ENCODE results near the gene AVL9. TPM values are rescaled to one million over a fixed set of nuclear protein-coding genes. Genes with fewer than 3 reads are reported as not detected.

AVL9 gene
- total and polyA plus RNA-seq, 2 experiments from 2014 or later: 13.1 to 33.8 TPM

DNA sequence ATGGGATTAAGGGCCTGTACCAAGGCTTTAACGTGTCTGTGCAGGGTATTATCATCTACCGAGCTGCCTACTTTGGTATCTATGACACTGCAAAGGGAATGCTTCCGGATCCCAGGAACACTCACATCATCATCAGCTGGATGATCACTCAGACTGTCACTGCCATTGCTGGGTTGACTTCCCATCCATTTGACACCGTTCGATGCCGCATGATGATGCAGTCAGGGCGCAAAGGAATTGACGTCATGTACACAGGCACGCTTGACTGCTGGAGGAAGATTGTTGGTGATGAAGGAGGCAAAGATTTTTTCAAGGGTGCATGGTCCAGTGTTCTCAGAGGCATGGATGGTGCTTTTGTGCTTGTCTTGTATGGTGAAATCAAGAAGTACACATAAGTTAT lies 23.3 kb upstream of the AVL9 start:
- Mint-ChIP-seq H3K27ac (no peak overlapping the region), H3K4me3 (no peak overlapping the region), H3K9me3 (peaks cover 6% of the 10 kb centered on the region; the same call in 2 of the 3 replicates), H3K27me3 (ENCODE audit: insufficient read depth, low read depth, poor library complexity) (peaks cover 2% of the 10 kb centered on the region), H3K4me1 (no peaks in the 10 kb centered on the region), H3K36me3 (ENCODE audit: low read depth) (peaks cover 2% of the 10 kb centered on the region; the same call in 1 of the 3 replicates)
- no peak overlapping the region for H3K4me2 ChIP-seq
- H3K4me3 ChIP-seq: no peak overlapping the region
- ATAC-seq (no peak), DNase-seq (ENCODE audit: low spot score) (no peak)
- no peak overlapping the region for H3K27ac ChIP-seq (ENCODE audit: low read depth)
- no peaks in the 10 kb centered on the region for H3K36me3 ChIP-seq (ENCODE audit: insufficient read depth)
- no peaks in the 10 kb centered on the region for H3K27me3 ChIP-seq (ENCODE audit: insufficient read depth)
- TF ChIP-seq EZH2phosphoT487 (IDR thresholded peaks at IDR 0.05; ENCODE audit: unreplicated experiment): no peak
- no peak for TF ChIP-seq ZNF331 (CRISPR knock-in tag; IDR thresholded peaks at IDR 0.05; ENCODE audit: low read depth)
- TF ChIP-seq EZH2 (IDR thresholded peaks at IDR 0.05; ENCODE audit: low read depth, unreplicated experiment): no peak
- no peak for TF ChIP-seq STAT1 (IDR thresholded peaks at IDR 0.05; ENCODE audit: unreplicated experiment)
- no peaks in the 10 kb centered on the region for H4K20me1 ChIP-seq (replicated peaks; ENCODE audit: insufficient read depth)
- no peaks in the 10 kb centered on the region for H3K4me1 ChIP-seq (ENCODE audit: insufficient read depth)
- no peaks in the 10 kb centered on the region for H3K9me2 ChIP-seq (ENCODE audit: insufficient read depth)
- no peaks in the 10 kb centered on the region for H3F3A ChIP-seq (replicated peaks; ENCODE audit: low read depth)
- no peaks in the 10 kb centered on the region for H3K79me2 ChIP-seq (replicated peaks; ENCODE audit: insufficient read depth)
- no peak overlapping the region for H2AFZ ChIP-seq

DNA sequence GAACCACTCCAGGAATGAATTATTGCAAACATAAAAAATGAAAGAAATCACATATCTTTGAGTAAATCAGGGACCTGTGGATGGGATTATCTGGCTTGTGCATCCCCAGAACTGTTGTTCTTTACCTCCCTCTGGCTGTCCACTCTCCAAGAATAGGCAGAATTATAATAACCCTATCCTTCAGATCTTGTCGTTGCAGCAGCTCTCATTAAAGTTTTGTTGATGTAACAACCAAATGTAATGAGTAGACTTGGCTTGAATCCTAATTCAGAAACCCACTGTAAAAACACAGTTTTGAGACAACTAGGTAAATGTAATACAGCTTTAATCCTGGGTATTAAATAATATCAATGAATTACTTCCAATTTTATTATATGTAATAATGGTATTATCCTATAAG lies 21.3 kb upstream of the AVL9 start:
- ATAC-seq (no peak), DNase-seq (ENCODE audit: low spot score) (no peak)
- no peaks in the 10 kb centered on the region for H3K4me1 ChIP-seq (ENCODE audit: insufficient read depth)
- H3F3A ChIP-seq (replicated peaks; ENCODE audit: low read depth): no peaks in the 10 kb centered on the region
- TF ChIP-seq, protein P1, sequence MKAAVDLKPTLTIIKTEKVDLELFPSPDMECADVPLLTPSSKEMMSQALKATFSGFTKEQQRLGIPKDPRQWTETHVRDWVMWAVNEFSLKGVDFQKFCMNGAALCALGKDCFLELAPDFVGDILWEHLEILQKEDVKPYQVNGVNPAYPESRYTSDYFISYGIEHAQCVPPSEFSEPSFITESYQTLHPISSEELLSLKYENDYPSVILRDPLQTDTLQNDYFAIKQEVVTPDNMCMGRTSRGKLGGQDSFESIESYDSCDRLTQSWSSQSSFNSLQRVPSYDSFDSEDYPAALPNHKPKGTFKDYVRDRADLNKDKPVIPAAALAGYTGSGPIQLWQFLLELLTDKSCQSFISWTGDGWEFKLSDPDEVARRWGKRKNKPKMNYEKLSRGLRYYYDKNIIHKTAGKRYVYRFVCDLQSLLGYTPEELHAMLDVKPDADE (IDR thresholded peaks at IDR 0.05): no peak
- no peak for TF ChIP-seq ZNF114 (CRISPR knock-in tag; IDR thresholded peaks at IDR 0.05)
- TF ChIP-seq, protein P2, sequence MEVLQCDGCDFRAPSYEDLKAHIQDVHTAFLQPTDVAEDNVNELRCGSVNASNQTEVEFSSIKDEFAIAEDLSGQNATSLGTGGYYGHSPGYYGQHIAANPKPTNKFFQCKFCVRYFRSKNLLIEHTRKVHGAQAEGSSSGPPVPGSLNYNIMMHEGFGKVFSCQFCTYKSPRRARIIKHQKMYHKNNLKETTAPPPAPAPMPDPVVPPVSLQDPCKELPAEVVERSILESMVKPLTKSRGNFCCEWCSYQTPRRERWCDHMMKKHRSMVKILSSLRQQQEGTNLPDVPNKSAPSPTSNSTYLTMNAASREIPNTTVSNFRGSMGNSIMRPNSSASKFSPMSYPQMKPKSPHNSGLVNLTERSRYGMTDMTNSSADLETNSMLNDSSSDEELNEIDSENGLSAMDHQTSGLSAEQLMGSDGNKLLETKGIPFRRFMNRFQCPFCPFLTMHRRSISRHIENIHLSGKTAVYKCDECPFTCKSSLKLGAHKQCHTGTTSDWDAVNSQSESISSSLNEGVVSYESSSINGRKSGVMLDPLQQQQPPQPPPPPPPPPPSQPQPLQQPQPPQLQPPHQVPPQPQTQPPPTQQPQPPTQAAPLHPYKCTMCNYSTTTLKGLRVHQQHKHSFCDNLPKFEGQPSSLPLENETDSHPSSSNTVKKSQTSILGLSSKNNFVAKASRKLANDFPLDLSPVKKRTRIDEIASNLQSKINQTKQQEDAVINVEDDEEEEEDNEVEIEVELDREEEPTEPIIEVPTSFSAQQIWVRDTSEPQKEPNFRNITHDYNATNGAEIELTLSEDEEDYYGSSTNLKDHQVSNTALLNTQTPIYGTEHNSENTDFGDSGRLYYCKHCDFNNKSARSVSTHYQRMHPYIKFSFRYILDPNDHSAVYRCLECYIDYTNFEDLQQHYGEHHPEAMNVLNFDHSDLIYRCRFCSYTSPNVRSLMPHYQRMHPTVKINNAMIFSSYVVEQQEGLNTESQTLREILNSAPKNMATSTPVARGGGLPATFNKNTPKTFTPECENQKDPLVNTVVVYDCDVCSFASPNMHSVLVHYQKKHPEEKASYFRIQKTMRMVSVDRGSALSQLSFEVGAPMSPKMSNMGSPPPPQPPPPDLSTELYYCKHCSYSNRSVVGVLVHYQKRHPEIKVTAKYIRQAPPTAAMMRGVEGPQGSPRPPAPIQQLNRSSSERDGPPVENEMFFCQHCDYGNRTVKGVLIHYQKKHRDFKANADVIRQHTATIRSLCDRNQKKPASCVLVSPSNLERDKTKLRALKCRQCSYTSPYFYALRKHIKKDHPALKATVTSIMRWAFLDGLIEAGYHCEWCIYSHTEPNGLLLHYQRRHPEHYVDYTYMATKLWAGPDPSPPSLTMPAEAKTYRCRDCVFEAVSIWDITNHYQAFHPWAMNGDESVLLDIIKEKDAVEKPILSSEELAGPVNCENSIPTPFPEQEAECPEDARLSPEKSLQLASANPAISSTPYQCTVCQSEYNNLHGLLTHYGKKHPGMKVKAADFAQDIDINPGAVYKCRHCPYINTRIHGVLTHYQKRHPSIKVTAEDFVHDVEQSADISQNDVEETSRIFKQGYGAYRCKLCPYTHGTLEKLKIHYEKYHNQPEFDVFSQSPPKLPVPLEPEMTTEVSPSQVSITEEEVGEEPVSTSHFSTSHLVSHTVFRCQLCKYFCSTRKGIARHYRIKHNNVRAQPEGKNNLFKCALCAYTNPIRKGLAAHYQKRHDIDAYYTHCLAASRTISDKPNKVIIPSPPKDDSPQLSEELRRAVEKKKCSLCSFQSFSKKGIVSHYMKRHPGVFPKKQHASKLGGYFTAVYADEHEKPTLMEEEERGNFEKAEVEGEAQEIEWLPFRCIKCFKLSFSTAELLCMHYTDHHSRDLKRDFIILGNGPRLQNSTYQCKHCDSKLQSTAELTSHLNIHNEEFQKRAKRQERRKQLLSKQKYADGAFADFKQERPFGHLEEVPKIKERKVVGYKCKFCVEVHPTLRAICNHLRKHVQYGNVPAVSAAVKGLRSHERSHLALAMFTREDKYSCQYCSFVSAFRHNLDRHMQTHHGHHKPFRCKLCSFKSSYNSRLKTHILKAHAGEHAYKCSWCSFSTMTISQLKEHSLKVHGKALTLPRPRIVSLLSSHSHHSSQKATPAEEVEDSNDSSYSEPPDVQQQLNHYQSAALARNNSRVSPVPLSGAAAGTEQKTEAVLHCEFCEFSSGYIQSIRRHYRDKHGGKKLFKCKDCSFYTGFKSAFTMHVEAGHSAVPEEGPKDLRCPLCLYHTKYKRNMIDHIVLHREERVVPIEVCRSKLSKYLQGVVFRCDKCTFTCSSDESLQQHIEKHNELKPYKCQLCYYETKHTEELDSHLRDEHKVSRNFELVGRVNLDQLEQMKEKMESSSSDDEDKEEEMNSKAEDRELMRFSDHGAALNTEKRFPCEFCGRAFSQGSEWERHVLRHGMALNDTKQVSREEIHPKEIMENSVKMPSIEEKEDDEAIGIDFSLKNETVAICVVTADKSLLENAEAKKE (CRISPR knock-in tag; IDR thresholded peaks at IDR 0.05): no peak
- H3K27ac ChIP-seq (ENCODE audit: low read depth): no peak overlapping the region
- no peak overlapping the region for H3K4me2 ChIP-seq
- no peaks in the 10 kb centered on the region for H4K20me1 ChIP-seq (replicated peaks; ENCODE audit: insufficient read depth)
- H3K4me3 Mint-ChIP-seq: no peak overlapping the region
- no peak overlapping the region for H3K4me3 ChIP-seq
- H3K27me3 ChIP-seq (ENCODE audit: insufficient read depth): no peaks in the 10 kb centered on the region
- H3K4me1 Mint-ChIP-seq: no peaks in the 10 kb centered on the region
- peaks cover 2% of the 10 kb centered on the region; the same call in 1 of the 3 replicates for H3K36me3 Mint-ChIP-seq (ENCODE audit: low read depth)
- H3K27me3 Mint-ChIP-seq (ENCODE audit: insufficient read depth, low read depth, poor library complexity): peaks cover 2% of the 10 kb centered on the region
- no peak overlapping the region for H3K27ac Mint-ChIP-seq
- H3K79me2 ChIP-seq (replicated peaks; ENCODE audit: insufficient read depth): no peaks in the 10 kb centered on the region
- H3K9me2 ChIP-seq (ENCODE audit: insufficient read depth): no peaks in the 10 kb centered on the region
- H2AFZ ChIP-seq: no peak overlapping the region
- peaks cover 6% of the 10 kb centered on the region; the same call in 2 of the 3 replicates for H3K9me3 Mint-ChIP-seq
- no peaks in the 10 kb centered on the region for H3K36me3 ChIP-seq (ENCODE audit: insufficient read depth)
